HepG2 (cell line): Measurements from ENCODE around the gene SFT2D1. TPM values are rescaled to one million over a fixed set of nuclear protein-coding genes. Genes with fewer than 3 reads are reported as not detected.

Experiments
- AKNA ChIP-seq: sonication (generic); formaldehyde crosslinking; IDR thresholded peaks from 2 replicates; pipeline ENCODE4 v1.4.0; 2020; ENCODE audit warnings: missing genetic modification reagents, borderline replicate concordance
- ATF3 ChIP-seq: sonication (generic); formaldehyde crosslinking; IDR thresholded peaks from 2 replicates; pipeline ENCODE4 v1.4.0; 2020; ENCODE audit warnings: missing genetic modification reagents
- DPF2 ChIP-seq: sonication (generic); formaldehyde crosslinking; IDR thresholded peaks from 2 replicates; pipeline ENCODE4 v1.4.0; 2020; ENCODE audit warnings: mild to moderate bottlenecking, low read depth, missing genetic modification reagents, borderline replicate concordance
- FOXA3 ChIP-seq: IDR thresholded peaks from 2 replicates; pipeline ENCODE4 v1.6.1; 2016; ENCODE audit warnings: missing genetic modification reagents, missing compliant biosample characterization
- GATAD2A ChIP-seq: IDR thresholded peaks from 2 replicates; pipeline ENCODE4 v1.6.1; 2016
- GTF3A ChIP-seq: sonication (generic); formaldehyde crosslinking; conservative IDR thresholded peaks from 2 replicates; pipeline ENCODE4 v1.4.0; 2020; ENCODE audit warnings: mild to moderate bottlenecking, missing genetic modification reagents
- MZF1 ChIP-seq: sonication (generic); formaldehyde crosslinking; IDR thresholded peaks from 2 replicates; pipeline ENCODE4 v1.8.1; 2023; ENCODE audit warnings: mild to moderate bottlenecking, missing genetic modification reagents, borderline replicate concordance
- NFIB ChIP-seq: sonication (generic); formaldehyde crosslinking; IDR thresholded peaks from 2 replicates; pipeline ENCODE4 v1.9.0; 2021; ENCODE audit warnings: missing genetic modification reagents, mild to moderate bottlenecking, borderline replicate concordance
- RFX3 ChIP-seq: IDR thresholded peaks from 2 replicates; pipeline ENCODE4 v1.6.1; 2016; ENCODE audit warnings: missing biosample characterization, missing genetic modification reagents
- SIN3B ChIP-seq: fragments of 150-350 bp; IDR thresholded peaks from 2 replicates; pipeline ENCODE4 v1.6.1; 2014; ENCODE audit warnings: low read length
- SRSF1 ChIP-seq: fragments of 200-400 bp; formaldehyde crosslinking; optimal IDR thresholded peaks from 2 replicates; pipeline ENCODE3; 2017; ENCODE audit warnings: mild to moderate bottlenecking, low read depth, low read length, moderate library complexity
- YEATS4 ChIP-seq: sonication (generic); formaldehyde crosslinking; IDR thresholded peaks from 2 replicates; pipeline ENCODE4 v1.4.0; 2020; ENCODE audit warnings: missing genetic modification reagents, borderline replicate concordance
- ZBTB8A ChIP-seq: sonication (generic); formaldehyde crosslinking; IDR thresholded peaks from 2 replicates; pipeline ENCODE4 v1.4.0; 2020; ENCODE audit warnings: mild to moderate bottlenecking, low read depth, missing genetic modification reagents, borderline replicate concordance
- ZNF138 ChIP-seq: sonication (generic); formaldehyde crosslinking; IDR thresholded peaks from 2 replicates; pipeline ENCODE4 v1.5.0; 2020; ENCODE audit warnings: mild to moderate bottlenecking, low read depth, missing genetic modification reagents
- ZNF264 ChIP-seq: sonication (generic); formaldehyde crosslinking; IDR thresholded peaks from 2 replicates; pipeline ENCODE4 v1.4.0; 2020; ENCODE audit warnings: missing genetic modification reagents
- ZNF333 ChIP-seq: sonication (generic); formaldehyde crosslinking; IDR thresholded peaks from 2 replicates; pipeline ENCODE4 v1.4.0; 2020; ENCODE audit warnings: mild to moderate bottlenecking, missing genetic modification reagents, borderline replicate concordance
- ZNF367 ChIP-seq: sonication (generic); formaldehyde crosslinking; IDR thresholded peaks from 2 replicates; pipeline ENCODE4 v1.4.0; 2020; ENCODE audit warnings: missing genetic modification reagents, borderline replicate concordance
- ZNF570 ChIP-seq: sonication (generic); formaldehyde crosslinking; IDR thresholded peaks from 2 replicates; pipeline ENCODE4 v1.4.0; 2020; ENCODE audit warnings: mild to moderate bottlenecking, missing genetic modification reagents, borderline replicate concordance
- ZNF615 ChIP-seq: sonication (generic); formaldehyde crosslinking; IDR thresholded peaks from 2 replicates; pipeline ENCODE4 v1.5.0; 2020; ENCODE audit warnings: mild to moderate bottlenecking, missing genetic modification reagents, borderline replicate concordance
- ZNF687 ChIP-seq: sonication (generic); formaldehyde crosslinking; IDR thresholded peaks from 2 replicates; pipeline ENCODE4 v1.5.1; 2020; ENCODE audit warnings: mild to moderate bottlenecking, missing genetic modification reagents, moderate library complexity
- ZNF768 ChIP-seq: sonication (generic); formaldehyde crosslinking; IDR thresholded peaks from 2 replicates; pipeline ENCODE4 v1.4.0; 2020; ENCODE audit warnings: missing genetic modification reagents
- polyA plus RNA-seq, 8 experiments: library from polyadenylated mRNA; depleted of rRNA in 3 of 8; stranded (reverse) in 7 of 8; unstranded in 1 of 8; fragments of >200 nt; fragmentation: Illumina TruSeq in 4 of 8; extraction: Trizol in 4 of 8; gene quantifications; 2 replicates each; pipeline versions ENCODE4 v1.2.1 to v1.2.3, GENCODE V29; 2011 to 2016; ENCODE audit warnings: low read depth in 4 of 8, missing spikeins in 1 of 8, mixed read lengths in 1 of 8; ENCODE audit not compliant: insufficient read depth in 1 of 8
- total RNA-seq, 5 experiments: library from RNA; depleted of rRNA; stranded (reverse); fragments of >200 nt; fragmentation: Illumina TruSeq; extraction: Trizol; gene quantifications; 2 replicates each; pipeline ENCODE4 v1.2.3, GENCODE V29; 2016; ENCODE audit warnings: low read depth in 1 of 5

SFT2D1 gene
- total and polyA plus RNA-seq, 2 of the 13 experiments (the other 11 are each of a cell fraction or from before 2014, with no cell fraction given) = 115 to 147 TPM

- TF ChIP-seq AKNA (CRISPR knock-in tag) (no peak), ZNF615 (CRISPR knock-in tag) (no peak), SIN3B (peak; percentile 28), RFX3 (CRISPR knock-in tag) (no peak), ZBTB8A (CRISPR knock-in tag) (no peak), ZNF768 (CRISPR knock-in tag) (peak; percentile 83), ATF3 (CRISPR knock-in tag) (peak; percentile 41; the same call in 1 of the 2 replicates), ZNF264 (CRISPR knock-in tag) (peak; percentile 72; the same call in 1 of the 2 replicates), ZNF367 (peak; percentile 94), GTF3A (CRISPR knock-in tag) (no peak), ZNF333 (CRISPR knock-in tag) (peak; percentile 98), NFIB (CRISPR knock-in tag) (no peak), DPF2 (CRISPR knock-in tag) (no peak), ZNF687 (CRISPR knock-in tag) (peak; percentile 98), ZNF138 (CRISPR knock-in tag) (peak; percentile 99), YEATS4 (CRISPR knock-in tag) (peak; percentile 96), GATAD2A (CRISPR knock-in tag) (peak; percentile 75), ZNF570 (CRISPR knock-in tag) (no peak), FOXA3 (CRISPR knock-in tag) (peak; percentile 56), SRSF1 (peak; percentile 84), MZF1 (CRISPR knock-in tag) (no peak)
These were observed at the start of gene SFT2D1 (continued) for GRCh38 chr6:166342349-166343149.
